Measurements from ENCODE around the gene AP4E1. TPM values are rescaled to one million over a fixed set of nuclear protein-coding genes. Genes with fewer than 3 reads are reported as not detected.

The AP4E1 gene
- total and polyA plus RNA-seq, 2 of the 4 experiments (the other 2 are of a cell fraction), result 3.1 to 6.8 TPM

GRCh38 chr15:50977162-50977561 lies 68.7 kb downstream of the AP4E1 start:
- in situ Hi-C loops (cut with MboI; ENCODE audit: low sequenced_read_pairs), result no loop called here

More at GRCh38 chr15:50977162-50977561, 68.7 kb downstream of the AP4E1 start:
- Histone ChIP-seq H4K5ac (ENCODE audit: low read depth, low read length) (no peak overlapping the region), H3K27ac (ENCODE audit: insufficient read depth, low read length) (no peak overlapping the region), H2BK15ac (ENCODE audit: low read depth, low read length) (no peak overlapping the region), H3K9me1 (ENCODE audit: insufficient read depth, low read length) (peaks cover 3% of the 10 kb centered on the region; the same call in 1 of the 2 replicates), H3K36me3 (ENCODE audit: control insufficient read depth, insufficient read depth, low read length) (peaks cover 14% of the 10 kb centered on the region), H3K23ac (ENCODE audit: low read depth, low read length) (no peak overlapping the region), H2AFZ (replicated peaks; ENCODE audit: low read length, poor library complexity) (no peak overlapping the region), H2AK5ac (ENCODE audit: low read depth, low read length) (no peak overlapping the region), H4K8ac (ENCODE audit: low read depth in 2 of 2, low read length in 2 of 2) (no peak overlapping the region), H3K4me3 (ENCODE audit: insufficient read depth, low read depth, low read length) (no peak overlapping the region), H3K4me2 (ENCODE audit: low read depth, low read length) (no peak overlapping the region), H3K18ac (ENCODE audit: low read depth, low read length) (no peak overlapping the region), H2BK5ac (ENCODE audit: low read depth, low read length, poor library complexity, severe bottlenecking) (no peak overlapping the region), H4K20me1 (ENCODE audit: insufficient read depth, low read length) (no peaks in the 10 kb centered on the region), H2AK9ac (replicated peaks; ENCODE audit: low read depth, low read length, poor library complexity) (no peak overlapping the region), H3K4ac (ENCODE audit: low read depth, low read length) (no peak overlapping the region), H2BK120ac (ENCODE audit: low read depth, low read length) (no peak overlapping the region), H3K14ac (replicated peaks; ENCODE audit: low read depth, low read length) (no peak overlapping the region), H2BK20ac (ENCODE audit: low read depth, low read length) (no peak overlapping the region), H3K9ac (ENCODE audit: low read depth, low read length) (no peak overlapping the region), H3K9me3 (ENCODE audit: control insufficient read depth, insufficient read depth, low read length) (no peaks in the 10 kb centered on the region; the same call in 1 of the 2 replicates), H3K79me1 (ENCODE audit: low read depth in 1 of 2, low read length in 2 of 2) (peaks cover 10 to 11% of the 10 kb centered on the region in 2 experiments; a peak in 3 of 4 replicates), H3K27me3 (ENCODE audit: control insufficient read depth, insufficient read depth, low read length) (no peaks in the 10 kb centered on the region), H4K91ac (ENCODE audit: insufficient read depth, low read depth, low read length) (no peak overlapping the region), H3K56ac (ENCODE audit: extremely low read depth, insufficient read depth, low read length) (no peak overlapping the region), H3K4me1 (ENCODE audit: control insufficient read depth, insufficient read depth, low read length) (no peaks in the 10 kb centered on the region)
- POLR2A ChIA-PET (ENCODE audit: unreplicated experiment), result no interaction called here
- DNase-seq (peak; percentile 54), ATAC-seq (ENCODE audit: low read depth) (no peak)
- CTCF ChIA-PET, result no interaction called here
- dilution Hi-C loops (cut with HindIII; ENCODE audit: low sequenced_read_pairs, unreplicated experiment) (no loop called here), intact Hi-C loops (cut with micrococcal nuclease) (no loop called here)
- TF ChIP-seq FOS (IDR thresholded peaks at IDR 0.05; ENCODE audit: low read depth, low read length), result no peak
- TF ChIP-seq MXI1 (IDR thresholded peaks at IDR 0.05; ENCODE audit: borderline replicate concordance, low read depth, low read length), result no peak
- TF ChIP-seq BHLHE40 (IDR thresholded peaks at IDR 0.05; ENCODE audit: low read depth, low read length), result no peak
- TF ChIP-seq RFX5 (IDR thresholded peaks at IDR 0.05; ENCODE audit: low read depth, low read length), result no peak
- no peak for TF ChIP-seq RAD21 (IDR thresholded peaks at IDR 0.05; ENCODE audit: low read length)
- no peak for TF ChIP-seq MAFK (IDR thresholded peaks at IDR 0.05; ENCODE audit: low read depth, low read length)
- TF ChIP-seq CTCF (conservative IDR thresholded peaks at IDR 0.05; ENCODE audit: low read depth, low read length), result no peak
- no TSS peak for BruUV-seq (replicated peaks)
- WGBS, 2 experiments (ENCODE audit: extremely low coverage in 2 of 2, insufficient read length in 1 of 2), result no CpG with 5 or more reads among the region's 2 CpGs

All from IMR-90 (cell line).